ENCODE data around the gene PSMB4.
A peak's percentile ranks its signal among the peaks of the same experiment; 100 is the strongest.

The PSMB4 gene

DNA sequence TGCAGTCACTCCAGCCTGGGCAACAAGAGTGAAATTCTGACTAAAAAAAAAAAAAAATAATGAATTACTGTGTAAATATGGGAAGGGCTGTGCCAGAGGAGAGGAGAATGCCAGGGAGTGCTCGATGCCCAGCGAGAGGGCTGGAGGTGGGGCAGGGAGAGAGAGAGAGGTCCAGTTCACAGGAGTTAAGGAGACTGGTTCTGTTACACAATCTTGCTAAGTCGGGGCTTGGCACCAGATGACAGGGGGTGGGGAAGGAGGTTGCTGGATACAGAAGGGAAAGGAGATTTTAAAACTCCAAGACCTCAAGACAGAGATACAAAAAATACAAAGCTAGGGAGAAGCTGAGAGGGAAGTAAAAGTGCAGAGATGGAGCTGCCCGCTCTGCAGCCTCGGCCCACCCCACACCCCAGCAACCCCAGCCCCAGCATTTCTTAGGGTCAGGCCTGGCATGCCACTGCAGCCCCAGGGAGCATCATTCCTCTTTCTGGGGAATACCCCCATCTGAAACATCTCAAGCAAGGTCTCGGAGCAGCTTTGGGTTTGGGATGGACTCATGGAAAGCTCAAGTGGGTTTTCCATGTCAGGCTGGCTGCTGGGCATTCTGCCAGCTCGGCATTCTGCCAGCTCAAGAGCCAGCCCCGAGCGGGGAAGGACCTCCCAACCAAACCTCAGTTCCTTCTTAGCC is 27.9 kb upstream of the PSMB4 start:
- Histone ChIP-seq H2BK5ac (ENCODE audit: low read length) (no peak overlapping the region), H2BK120ac (ENCODE audit: low read depth, low read length) (no peak overlapping the region), H3K79me1 (ENCODE audit: low read depth, low read length) (no peaks in the 10 kb centered on the region), H4K8ac (ENCODE audit: low read depth, low read length) (no peak overlapping the region), H3K36me3 (replicated peaks in 1 of 2; ENCODE audit: control insufficient read depth in 2 of 2, insufficient read depth in 2 of 2, low read length in 2 of 2) (peaks cover 11 to 27% of the 10 kb centered on the region in 2 donors), H3K14ac (ENCODE audit: low read length) (no peak overlapping the region), H3K4ac (ENCODE audit: low read length) (no peak overlapping the region), H2AFZ (ENCODE audit: low read length) (peak overlapping the region; percentile 90), H4K91ac (ENCODE audit: low read depth, low read length, poor library complexity) (no peak overlapping the region), H3K4me3 (ENCODE audit: low read length in 2 of 2) (peak overlapping the region in 1 of 2 donors; percentile 56), H3K27ac (replicated peaks; ENCODE audit: low read length) (no peak overlapping the region), H2BK12ac (ENCODE audit: low read length) (no peak overlapping the region), H2BK15ac (ENCODE audit: low read length) (no peak overlapping the region), H3K9me3 (replicated peaks in 1 of 2; ENCODE audit: control insufficient read depth in 2 of 2, insufficient read depth in 1 of 2, low read depth in 1 of 2, low read length in 2 of 2) (no peaks in the 10 kb centered on the region), H2AK5ac (ENCODE audit: low read depth, low read length) (no peak overlapping the region), H3K18ac (ENCODE audit: low read length) (no peak overlapping the region), H3K27me3 (ENCODE audit: control insufficient read depth in 3 of 3, insufficient read depth in 3 of 3, low read depth in 1 of 3, low read length in 3 of 3) (peaks cover 0 to 1% (median 0%) of the 10 kb centered on the region in 3 experiments), H3K4me2 (ENCODE audit: insufficient read depth, low read length, poor library complexity, severe bottlenecking) (peak overlapping the region; percentile 70), H3K23ac (ENCODE audit: low read depth, low read length, poor library complexity) (no peak overlapping the region), H3K9ac (ENCODE audit: low read depth, low read length, poor library complexity) (no peak overlapping the region), H3K4me1 (ENCODE audit: control insufficient read depth in 2 of 2, insufficient read depth in 1 of 2, low read depth in 1 of 2, low read length in 2 of 2) (peaks cover 4 to 10% of the 10 kb centered on the region in 2 donors)
- no peak for DNase-seq (ENCODE audit: low spot score)
- WGBS, 2 donors (ENCODE audit: extremely low coverage in 2 of 2, insufficient read length in 2 of 2, insufficient replicate concordance in 1 of 2) = no CpG with 5 or more reads among the region's 9 CpGs

GRCh38 chr1:151372058-151372934 is 27.1 kb upstream of the PSMB4 start, which contains the start of gene SELENBP1:
Gene SELENBP1 (minus strand): TSS chr1:151372705. CDS start chr1:151372641, 64 bp downstream.
- Histone ChIP-seq H3K9ac (ENCODE audit: low read depth, low read length, poor library complexity) (peak within 1 kb of the TSS; percentile 47), H3K36me3 (replicated peaks in 1 of 2; ENCODE audit: control insufficient read depth in 2 of 2, insufficient read depth in 2 of 2, low read length in 2 of 2) (peaks cover 11 to 22% of the 10 kb centered on the region in 2 donors), H4K91ac (ENCODE audit: low read depth, low read length, poor library complexity) (no peak within 1 kb of the TSS), H2BK5ac (ENCODE audit: low read length) (no peak within 1 kb of the TSS), H3K79me1 (ENCODE audit: low read depth, low read length) (no peaks in the 10 kb centered on the region), H3K4me1 (ENCODE audit: control insufficient read depth in 2 of 2, insufficient read depth in 1 of 2, low read depth in 1 of 2, low read length in 2 of 2) (peaks cover 4 to 10% of the 10 kb centered on the region in 2 donors), H3K18ac (ENCODE audit: low read length) (peak within 1 kb of the TSS; percentile 79), H2AFZ (ENCODE audit: low read length) (peak within 1 kb of the TSS; percentile 90), H2AK5ac (ENCODE audit: low read depth, low read length) (peak within 1 kb of the TSS; percentile 95), H3K14ac (ENCODE audit: low read length) (peak within 1 kb of the TSS; percentile 97), H3K4ac (ENCODE audit: low read length) (peak within 1 kb of the TSS; percentile 91), H3K9me3 (replicated peaks in 1 of 2; ENCODE audit: control insufficient read depth in 2 of 2, insufficient read depth in 1 of 2, low read depth in 1 of 2, low read length in 2 of 2) (no peaks in the 10 kb centered on the region), H3K4me2 (ENCODE audit: insufficient read depth, low read length, poor library complexity, severe bottlenecking) (peak within 1 kb of the TSS; percentile 70), H3K4me3 (ENCODE audit: low read length in 2 of 2) (peak within 1 kb of the TSS; percentile 56 to 77), H3K27ac (replicated peaks; ENCODE audit: low read length) (no peak within 1 kb of the TSS), H2BK12ac (ENCODE audit: low read length) (peak within 1 kb of the TSS; percentile 89), H2BK120ac (ENCODE audit: low read depth, low read length) (peak within 1 kb of the TSS; percentile 27), H3K23ac (ENCODE audit: low read depth, low read length, poor library complexity) (peak within 1 kb of the TSS; percentile 94), H2BK15ac (ENCODE audit: low read length) (peak within 1 kb of the TSS; percentile 95), H4K8ac (ENCODE audit: low read depth, low read length) (peak within 1 kb of the TSS; percentile 97), H3K27me3 (ENCODE audit: control insufficient read depth in 3 of 3, insufficient read depth in 3 of 3, low read depth in 1 of 3, low read length in 3 of 3) (peaks cover 0 to 1% (median 0%) of the 10 kb centered on the region in 3 experiments)
- DNase-seq (ENCODE audit: low spot score) = peak; percentile 48
- no CpG with 5 or more reads among the region's 11 CpGs for WGBS, 2 donors (ENCODE audit: extremely low coverage in 2 of 2, insufficient read length in 2 of 2, insufficient replicate concordance in 1 of 2)

GRCh38 chr1:151373196-151373595 is 26.2 kb upstream of the PSMB4 start:
- peak overlapping the region; percentile 94 for H3K23ac ChIP-seq (ENCODE audit: low read depth, low read length, poor library complexity)
- H2AK5ac ChIP-seq (ENCODE audit: low read depth, low read length) = peak overlapping the region; percentile 95
- H3K4me1 ChIP-seq (ENCODE audit: control insufficient read depth in 2 of 2, insufficient read depth in 1 of 2, low read depth in 1 of 2, low read length in 2 of 2) = peaks cover 4 to 10% of the 10 kb centered on the region in 2 donors
- peaks cover 4 to 14% of the 10 kb centered on the region in 2 donors for H3K36me3 ChIP-seq (replicated peaks in 1 of 2; ENCODE audit: control insufficient read depth in 2 of 2, insufficient read depth in 2 of 2, low read length in 2 of 2)
- no peak overlapping the region for H2AFZ ChIP-seq (ENCODE audit: low read length)
- peak overlapping the region; percentile 27 for H2BK120ac ChIP-seq (ENCODE audit: low read depth, low read length)
- H3K4ac ChIP-seq (ENCODE audit: low read length) = peak overlapping the region; percentile 91
- peak overlapping the region; percentile 24 for H3K9ac ChIP-seq (ENCODE audit: low read depth, low read length, poor library complexity)
- peaks cover 0 to 8% (median 1%) of the 10 kb centered on the region in 3 experiments for H3K27me3 ChIP-seq (ENCODE audit: control insufficient read depth in 3 of 3, insufficient read depth in 3 of 3, low read depth in 1 of 3, low read length in 3 of 3)
- H3K9me3 ChIP-seq (replicated peaks in 1 of 2; ENCODE audit: control insufficient read depth in 2 of 2, insufficient read depth in 1 of 2, low read depth in 1 of 2, low read length in 2 of 2) = no peaks in the 10 kb centered on the region
- no peaks in the 10 kb centered on the region for H3K79me1 ChIP-seq (ENCODE audit: low read depth, low read length)
- peak overlapping the region; percentile 97 for H4K8ac ChIP-seq (ENCODE audit: low read depth, low read length)
- peak overlapping the region; percentile 95 for H2BK15ac ChIP-seq (ENCODE audit: low read length)
- WGBS, 2 donors (ENCODE audit: extremely low coverage in 2 of 2, insufficient read length in 2 of 2, insufficient replicate concordance in 1 of 2) = no CpG with 5 or more reads among the region's 14 CpGs
- DNase-seq (ENCODE audit: low spot score) = no peak
- no peak overlapping the region for H3K27ac ChIP-seq (replicated peaks; ENCODE audit: low read length)
- no peak overlapping the region for H3K4me3 ChIP-seq (ENCODE audit: low read length in 2 of 2)
- peak overlapping the region; percentile 79 for H3K18ac ChIP-seq (ENCODE audit: low read length)
- no peak overlapping the region for H4K91ac ChIP-seq (ENCODE audit: low read depth, low read length, poor library complexity)
- H2BK12ac ChIP-seq (ENCODE audit: low read length) = peak overlapping the region; percentile 89
- H3K14ac ChIP-seq (ENCODE audit: low read length) = peak overlapping the region; percentile 97
- H2BK5ac ChIP-seq (ENCODE audit: low read length) = no peak overlapping the region
- no peak overlapping the region for H3K4me2 ChIP-seq (ENCODE audit: insufficient read depth, low read length, poor library complexity, severe bottlenecking)
